Omental fat pad (tissue), 4 donors: ENCODE results near the gene SYT17. TPM values are rescaled to one million over a fixed set of nuclear protein-coding genes. Genes with fewer than 3 reads are reported as not detected.

Experiments
- ATAC-seq: fragments of 150-250 bp; one replicate; pipeline ENCODE4 v1.9.1; 2016; ENCODE audit warnings: mild to moderate bottlenecking, moderate library complexity; ENCODE audit not compliant: low FRiP score
- DNase-seq: peaks from one replicate; pipeline ENCODE4 v3.0.0-alpha.2; 2019; ENCODE audit warnings: low spot score
- CTCF ChIP-seq, 3 donors: fragments of 450-650 bp; IDR thresholded peaks; one replicate each; pipeline ENCODE4 v1.5.1; 2016 to 2017; ENCODE audit warnings: antibody characterized with exemption in 3 of 3, mild to moderate bottlenecking in 3 of 3, moderate library complexity in 2 of 3
- total RNA-seq, 4 donors: library from RNA; depleted of rRNA; stranded (reverse); fragments of >200 nt; gene quantifications; one replicate each; pipeline ENCODE4 v1.1.0, GENCODE V29; 2016

SYT17 gene
- total RNA-seq, 4 donors from 2014 or later: 3.0 to 15.9 (median 7.1) TPM

DNA sequence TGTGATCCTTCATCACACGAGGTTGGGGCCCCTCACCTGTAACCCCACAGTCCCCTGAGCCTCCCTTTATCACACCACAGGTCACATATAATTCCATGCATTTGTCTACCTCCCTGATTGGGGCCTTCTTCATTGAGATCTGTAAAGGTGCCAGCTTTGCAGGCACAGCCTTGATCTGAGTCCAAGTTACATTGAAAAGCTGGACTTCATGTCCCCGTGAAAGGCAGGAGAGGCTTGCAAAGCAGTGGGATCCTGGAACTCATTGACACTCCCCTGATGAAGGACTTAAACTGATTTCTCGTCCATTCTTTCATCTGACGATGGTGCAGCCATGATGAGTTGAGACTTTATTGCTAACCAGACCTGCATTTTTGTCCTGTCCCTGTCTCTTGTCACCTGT, 3.8 kb upstream of the SYT17 start:
- no peak for TF ChIP-seq CTCF (IDR thresholded peaks at IDR 0.05)
- DNase-seq (no peak), ATAC-seq (no peak)

- no peak for TF ChIP-seq CTCF (IDR thresholded peaks at IDR 0.05)
- ATAC-seq (no peak), DNase-seq (no peak)
Observed at GRCh38 chr16:19165101-19165500, 2.9 kb upstream of the SYT17 start.

DNA sequence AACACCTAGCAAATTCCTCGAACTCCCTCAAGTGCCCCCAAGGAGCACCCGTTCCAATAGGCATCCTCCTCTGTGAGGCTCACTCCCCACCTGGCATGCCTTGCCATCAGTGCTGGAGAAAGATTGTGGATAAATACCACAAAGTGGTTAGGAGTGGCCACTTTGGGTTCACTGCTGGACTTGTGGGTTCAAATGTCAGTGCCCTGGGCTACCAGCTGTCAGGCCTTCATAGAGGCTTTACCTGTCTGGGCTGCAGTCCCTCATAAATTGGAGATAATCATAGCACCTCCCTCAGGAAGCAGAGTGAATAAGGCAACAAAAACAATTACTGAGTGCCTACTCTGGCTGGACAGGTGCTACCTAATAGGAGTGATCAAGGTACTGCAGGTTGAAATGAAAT, 1.5 kb upstream of the SYT17 start:
- ATAC-seq (no peak), DNase-seq (no peak)
- TF ChIP-seq CTCF (IDR thresholded peaks at IDR 0.05): no peak

- ATAC-seq: peak; percentile 34
- DNase-seq: no peak
- no peak for TF ChIP-seq CTCF (IDR thresholded peaks at IDR 0.05)
Observed at GRCh38 chr16:19168371-19169081, 486 bp downstream of the SYT17 start.

DNA sequence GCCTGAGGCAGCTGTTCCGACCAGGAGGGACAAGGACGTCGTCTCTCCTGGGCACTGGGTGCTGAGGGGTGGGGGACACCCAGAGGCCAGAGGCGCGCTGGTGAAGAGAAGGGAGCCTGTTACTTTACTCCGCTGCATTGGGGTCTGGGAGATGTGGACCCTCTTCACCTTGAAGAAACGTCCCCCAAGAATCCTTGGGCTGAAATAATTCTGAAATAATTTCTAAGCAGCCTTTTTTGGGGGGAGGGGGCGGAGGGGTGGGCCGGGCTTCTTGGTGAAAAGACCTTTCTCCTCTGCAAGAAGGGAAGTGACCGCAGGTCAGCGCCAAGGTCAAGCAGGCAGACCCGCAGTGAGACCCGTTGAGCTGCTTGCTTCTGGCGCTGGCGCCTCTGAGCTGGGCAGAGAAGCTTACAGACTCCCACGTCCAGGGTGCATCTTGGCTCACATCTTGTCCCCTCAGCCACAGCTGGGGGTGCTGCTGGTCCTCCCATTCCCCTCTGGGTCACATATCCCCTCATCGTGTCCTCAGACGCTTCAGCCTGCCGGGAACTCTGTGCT, 1.1 kb downstream of the SYT17 start:
- DNase-seq: no peak
- no peak for TF ChIP-seq CTCF (IDR thresholded peaks at IDR 0.05)
- ATAC-seq: no peak

- DNase-seq (no peak), ATAC-seq (no peak)
- TF ChIP-seq CTCF (IDR thresholded peaks at IDR 0.05): no peak
Observed at GRCh38 chr16:19170043-19170655, 2.1 kb downstream of the SYT17 start.
